ENCODE data around the gene CZIB. TPM values are rescaled to one million over a fixed set of nuclear protein-coding genes. Genes with fewer than 3 reads are reported as not detected.

Gene CZIB
- total RNA-seq, 1 donor from 2014 or later, result 54.2 TPM

Other genes starting within 250 kb of the CZIB start
- gene PODN, start 158.4 kb downstream of the CZIB start, total RNA-seq, result 0.48 and 2.1 TPM in 2 replicates
- gene SLC1A7, start 78.0 kb downstream of the CZIB start, total RNA-seq, result 0.21 and 0.29 TPM in 2 replicates
- gene CPT2, start 23.8 kb downstream of the CZIB start, total RNA-seq, result 16.7 and 18.3 TPM in 2 replicates
- 21.7 and 29.3 TPM in 2 replicates for gene MAGOH, start 17.9 kb upstream of the CZIB start, total RNA-seq
- gene LRP8, start 107.4 kb upstream of the CZIB start, total RNA-seq, result 11.4 and 38.0 TPM in 2 replicates
- gene DMRTB1, start 238.8 kb upstream of the CZIB start, total RNA-seq, result not detected in 2 replicates

Measured in myocyte (in vitro differentiated cells).